Brain microvascular endothelial cell (primary cell): ENCODE data around the gene RASSF9.

ENCODE experiments used
- DNase-seq: peaks from one replicate; pipeline ENCODE4 v3.0.0-alpha.2; 2020
- H3K27ac ChIP-seq: fragments of 250-450 bp; sonication (Bioruptor Pico); 2 replicates; pipeline ENCODE4 v1.5.1; 2020; ENCODE audit warnings: mild to moderate bottlenecking, moderate library complexity
- H3K27me3 ChIP-seq: fragments of 250-450 bp; sonication (Bioruptor Pico); replicated peaks from 2 replicates; pipeline ENCODE4 v1.5.1; 2020; ENCODE audit warnings: mild to moderate bottlenecking
- H3K36me3 ChIP-seq: fragments of 250-450 bp; sonication (Bioruptor Pico); replicated peaks from 2 replicates; pipeline ENCODE4 v1.5.1; 2020; ENCODE audit warnings: mild to moderate bottlenecking
- H3K4me3 ChIP-seq: 2 replicates; pipeline ENCODE4 v1.5.1; 2011; ENCODE audit warnings: low read depth, mild to moderate bottlenecking, control low read depth, low read length, moderate library complexity
- CTCF ChIP-seq: IDR thresholded peaks from 2 replicates; pipeline ENCODE4 v1.5.1; 2011; ENCODE audit warnings: low read depth, mild to moderate bottlenecking, moderate library complexity, low read length, control low read depth, inconsistent platforms; ENCODE audit errors: missing control alignments
- in situ Hi-C: cut with HindIII; loops from 2 replicates; pipeline ENCODE4 v1.10.0; 2017; ENCODE audit warnings: low sequenced_read_pairs, low pct_ligation_motif_present

The RASSF9 gene

GRCh38 chr12:85866986-85867776 lies 31.0 kb upstream of the RASSF9 start:
- Histone ChIP-seq H3K27me3 (no peaks in the 10 kb centered on the region), H3K36me3 (no peaks in the 10 kb centered on the region), H3K4me3 (no peak overlapping the region), H3K27ac (no peak overlapping the region)
- TF ChIP-seq CTCF, result peak; percentile 77
- in situ Hi-C loops, result no loop called here
- DNase-seq, result peak; percentile 76

- Histone ChIP-seq H3K27ac (no peak overlapping the region), H3K27me3 (no peaks in the 10 kb centered on the region), H3K36me3 (no peaks in the 10 kb centered on the region), H3K4me3 (no peak overlapping the region)
- in situ Hi-C loops, result no loop called here
- DNase-seq, result peak; percentile 20
- peak; percentile 14 for TF ChIP-seq CTCF
Measured at GRCh38 chr12:85865890-85866289, 29.7 kb upstream of the RASSF9 start.

GRCh38 chr12:85856966-85857365 lies 20.8 kb upstream of the RASSF9 start:
- no peaks in the 10 kb centered on the region for H3K27me3 ChIP-seq
- no peak for DNase-seq

GRCh38 chr12:85855305-85855704 lies 19.1 kb upstream of the RASSF9 start:
- in situ Hi-C loops, result no loop called here
- H3K27ac ChIP-seq, result no peak overlapping the region
- no peaks in the 10 kb centered on the region for H3K36me3 ChIP-seq
- DNase-seq, result no peak
- H3K27me3 ChIP-seq, result no peaks in the 10 kb centered on the region
- no peak overlapping the region for H3K4me3 ChIP-seq
- TF ChIP-seq CTCF, result no peak

More at GRCh38 chr12:85856966-85857365, 20.8 kb upstream of the RASSF9 start:
- Histone ChIP-seq H3K4me3 (no peak overlapping the region), H3K36me3 (no peaks in the 10 kb centered on the region), H3K27ac (no peak overlapping the region)
- in situ Hi-C loops, result no loop called here
- no peak for TF ChIP-seq CTCF

GRCh38 chr12:85849344-85849743 lies 13.1 kb upstream of the RASSF9 start:
- no peaks in the 10 kb centered on the region for H3K27me3 ChIP-seq
- H3K36me3 ChIP-seq, result no peaks in the 10 kb centered on the region
- DNase-seq, result no peak
- TF ChIP-seq CTCF, result no peak
- in situ Hi-C loops, result no loop called here
- no peak overlapping the region for H3K4me3 ChIP-seq
- no peak overlapping the region for H3K27ac ChIP-seq
